Measurements from ENCODE around the gene DST. TPM values are rescaled to one million over a fixed set of nuclear protein-coding genes. Genes with fewer than 3 reads are reported as not detected.

DST gene
- polyA plus RNA-seq, 1 of the 3 experiments (the other 2 are of a cell fraction): 64.3 TPM

DNA sequence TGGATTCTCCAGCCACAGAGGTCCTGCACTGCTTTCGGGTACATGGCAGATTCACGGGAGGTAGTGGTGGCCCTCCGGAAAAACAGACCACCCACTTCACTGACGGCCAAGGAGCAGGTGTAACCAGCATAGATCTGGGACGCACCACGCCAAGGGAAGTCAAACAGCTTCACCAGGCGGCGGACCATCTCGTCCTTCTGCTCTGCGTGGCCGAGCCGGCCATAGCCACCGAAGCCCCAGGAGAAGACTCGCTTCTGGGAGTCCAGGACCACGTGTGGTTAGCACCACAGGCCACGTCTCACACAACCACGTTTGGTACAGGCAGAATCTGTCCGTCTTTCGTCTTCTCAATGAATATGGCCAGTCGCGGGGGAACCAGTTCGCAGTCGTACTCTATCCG is 210.5 kb downstream of the DST start:
- Histone ChIP-seq H3K9me3 (no peaks in the 10 kb centered on the region), H3K9ac (no peak overlapping the region), H3K4me1 (ENCODE audit: control insufficient read depth in 1 of 2, insufficient read depth in 2 of 2, low read depth in 1 of 2, low read length in 1 of 2) (no peaks in the 10 kb centered on the region; a peak in 1 of 4 replicates), H3K36me3 (replicated peaks in 1 of 2; ENCODE audit: control insufficient read depth in 1 of 2, insufficient read depth in 2 of 2, low read length in 1 of 2) (no peaks in the 10 kb centered on the region), H3K9me2 (no peaks in the 10 kb centered on the region), H2AFZ (ENCODE audit: low read depth) (no peak overlapping the region), H3K27me3 (ENCODE audit: insufficient read depth) (no peaks in the 10 kb centered on the region), H3K27ac (ENCODE audit: low read depth in 2 of 2, low read length in 1 of 2) (no peak overlapping the region), H3K4me2 (no peak overlapping the region), H3K4me3 (ENCODE audit: low read depth in 2 of 2, low read length in 1 of 2) (no peak overlapping the region), H3F3A (replicated peaks; ENCODE audit: insufficient read depth) (no peaks in the 10 kb centered on the region), H3K79me2 (ENCODE audit: insufficient read depth) (no peaks in the 10 kb centered on the region), H4K20me1 (ENCODE audit: insufficient read depth) (no peaks in the 10 kb centered on the region)
- no peak for TF ChIP-seq MXI1 (IDR thresholded peaks at IDR 0.05; ENCODE audit: low read depth, low read length)
- TF ChIP-seq TEAD4 (IDR thresholded peaks at IDR 0.05; ENCODE audit: borderline replicate concordance, insufficient read depth): no peak
- no peak for TF ChIP-seq RXRA (IDR thresholded peaks at IDR 0.05; ENCODE audit: borderline replicate concordance, low read depth)
- TF ChIP-seq POLR2AphosphoS5 (IDR thresholded peaks at IDR 0.05; ENCODE audit: low read depth, low read length): no peak
- no peak for TF ChIP-seq CHD2 (IDR thresholded peaks at IDR 0.05; ENCODE audit: low read length, partially characterized antibody)
- TF ChIP-seq RFX5 (IDR thresholded peaks at IDR 0.05; ENCODE audit: low read length): no peak
- no peak for TF ChIP-seq FOSL2 (IDR thresholded peaks at IDR 0.05; ENCODE audit: borderline replicate concordance, low read depth)
- TF ChIP-seq, protein P1, sequence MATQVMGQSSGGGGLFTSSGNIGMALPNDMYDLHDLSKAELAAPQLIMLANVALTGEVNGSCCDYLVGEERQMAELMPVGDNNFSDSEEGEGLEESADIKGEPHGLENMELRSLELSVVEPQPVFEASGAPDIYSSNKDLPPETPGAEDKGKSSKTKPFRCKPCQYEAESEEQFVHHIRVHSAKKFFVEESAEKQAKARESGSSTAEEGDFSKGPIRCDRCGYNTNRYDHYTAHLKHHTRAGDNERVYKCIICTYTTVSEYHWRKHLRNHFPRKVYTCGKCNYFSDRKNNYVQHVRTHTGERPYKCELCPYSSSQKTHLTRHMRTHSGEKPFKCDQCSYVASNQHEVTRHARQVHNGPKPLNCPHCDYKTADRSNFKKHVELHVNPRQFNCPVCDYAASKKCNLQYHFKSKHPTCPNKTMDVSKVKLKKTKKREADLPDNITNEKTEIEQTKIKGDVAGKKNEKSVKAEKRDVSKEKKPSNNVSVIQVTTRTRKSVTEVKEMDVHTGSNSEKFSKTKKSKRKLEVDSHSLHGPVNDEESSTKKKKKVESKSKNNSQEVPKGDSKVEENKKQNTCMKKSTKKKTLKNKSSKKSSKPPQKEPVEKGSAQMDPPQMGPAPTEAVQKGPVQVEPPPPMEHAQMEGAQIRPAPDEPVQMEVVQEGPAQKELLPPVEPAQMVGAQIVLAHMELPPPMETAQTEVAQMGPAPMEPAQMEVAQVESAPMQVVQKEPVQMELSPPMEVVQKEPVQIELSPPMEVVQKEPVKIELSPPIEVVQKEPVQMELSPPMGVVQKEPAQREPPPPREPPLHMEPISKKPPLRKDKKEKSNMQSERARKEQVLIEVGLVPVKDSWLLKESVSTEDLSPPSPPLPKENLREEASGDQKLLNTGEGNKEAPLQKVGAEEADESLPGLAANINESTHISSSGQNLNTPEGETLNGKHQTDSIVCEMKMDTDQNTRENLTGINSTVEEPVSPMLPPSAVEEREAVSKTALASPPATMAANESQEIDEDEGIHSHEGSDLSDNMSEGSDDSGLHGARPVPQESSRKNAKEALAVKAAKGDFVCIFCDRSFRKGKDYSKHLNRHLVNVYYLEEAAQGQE (IDR thresholded peaks at IDR 0.05; ENCODE audit: low read depth, low read length): no peak
- TF ChIP-seq ELF1 (IDR thresholded peaks at IDR 0.05): no peak
- no peak for TF ChIP-seq JUND (IDR thresholded peaks at IDR 0.05)
- TF ChIP-seq, protein P2, sequence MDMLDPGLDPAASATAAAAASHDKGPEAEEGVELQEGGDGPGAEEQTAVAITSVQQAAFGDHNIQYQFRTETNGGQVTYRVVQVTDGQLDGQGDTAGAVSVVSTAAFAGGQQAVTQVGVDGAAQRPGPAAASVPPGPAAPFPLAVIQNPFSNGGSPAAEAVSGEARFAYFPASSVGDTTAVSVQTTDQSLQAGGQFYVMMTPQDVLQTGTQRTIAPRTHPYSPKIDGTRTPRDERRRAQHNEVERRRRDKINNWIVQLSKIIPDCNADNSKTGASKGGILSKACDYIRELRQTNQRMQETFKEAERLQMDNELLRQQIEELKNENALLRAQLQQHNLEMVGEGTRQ (IDR thresholded peaks at IDR 0.05; ENCODE audit: borderline replicate concordance, low read depth, low read length): no peak
- TF ChIP-seq YY1 (IDR thresholded peaks at IDR 0.05; ENCODE audit: low read depth): no peak
- no peak for TF ChIP-seq GABPA (IDR thresholded peaks at IDR 0.05; ENCODE audit: low read depth)
- TF ChIP-seq, protein P3, sequence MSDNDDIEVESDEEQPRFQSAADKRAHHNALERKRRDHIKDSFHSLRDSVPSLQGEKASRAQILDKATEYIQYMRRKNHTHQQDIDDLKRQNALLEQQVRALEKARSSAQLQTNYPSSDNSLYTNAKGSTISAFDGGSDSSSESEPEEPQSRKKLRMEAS (IDR thresholded peaks at IDR 0.05; ENCODE audit: low read depth): no peak
- TF ChIP-seq RCOR1 (IDR thresholded peaks at IDR 0.05; ENCODE audit: low read length): no peak
- TF ChIP-seq, protein P4, sequence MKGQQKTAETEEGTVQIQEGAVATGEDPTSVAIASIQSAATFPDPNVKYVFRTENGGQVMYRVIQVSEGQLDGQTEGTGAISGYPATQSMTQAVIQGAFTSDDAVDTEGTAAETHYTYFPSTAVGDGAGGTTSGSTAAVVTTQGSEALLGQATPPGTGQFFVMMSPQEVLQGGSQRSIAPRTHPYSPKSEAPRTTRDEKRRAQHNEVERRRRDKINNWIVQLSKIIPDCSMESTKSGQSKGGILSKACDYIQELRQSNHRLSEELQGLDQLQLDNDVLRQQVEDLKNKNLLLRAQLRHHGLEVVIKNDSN (IDR thresholded peaks at IDR 0.05; ENCODE audit: borderline replicate concordance, low read depth): no peak
- POLR2A ChIA-PET: no interaction called here
- WGBS (ENCODE audit: low lambda C conversion rate): 92% methylated on average over 13 of the region's 24 CpGs
- CTCF ChIA-PET: no interaction called here
- no peak for DNase-seq

Data from SK-N-SH (cell line).